Chondrocyte (in vitro differentiated cells): Measurements from ENCODE around the gene PDE4D. TPM values are rescaled to one million over a fixed set of nuclear protein-coding genes. Genes with fewer than 3 reads are reported as not detected.

Experiments used
- DNase-seq: peaks from one replicate; pipeline ENCODE4 v3.0.0; 2021; ENCODE audit warnings: mixed read lengths, low spot score
- H3K27ac Mint-ChIP-seq: one replicate; pipeline ENCODE4 v1.8.0; 2021; ENCODE audit warnings: mild to moderate bottlenecking, moderate library complexity, mixed read lengths; ENCODE audit not compliant: unreplicated experiment
- H3K27me3 Mint-ChIP-seq: 2 replicates; pipeline ENCODE4 v1.8.0; 2021; ENCODE audit warnings: low read depth, mixed read lengths
- H3K36me3 Mint-ChIP-seq: 2 replicates; pipeline ENCODE4 v1.8.0; 2021; ENCODE audit warnings: low read depth, mixed read lengths
- H3K4me1 Mint-ChIP-seq: 2 replicates; pipeline ENCODE4 v1.8.0; 2021; ENCODE audit warnings: low read depth, mild to moderate bottlenecking, mixed read lengths
- H3K4me3 Mint-ChIP-seq: one replicate; pipeline ENCODE4 v1.8.0; 2021; ENCODE audit warnings: mild to moderate bottlenecking, moderate library complexity, mixed read lengths; ENCODE audit not compliant: unreplicated experiment
- H3K9me3 Mint-ChIP-seq: 2 replicates; pipeline ENCODE4 v1.8.0; 2021; ENCODE audit warnings: low read depth, mixed read lengths
- total RNA-seq: library from RNA; stranded (reverse); gene quantifications from 3 replicates; pipeline ENCODE4 v1.2.1, GENCODE V29; 2021
- TF ChIP-seq, protein P1 (sequence below): fragments of 200-600 bp; sonication (generic); IDR thresholded peaks from 2 replicates; pipeline ENCODE4 v1.5.0; 2021; ENCODE audit warnings: antibody characterized with exemption, mild to moderate bottlenecking, moderate library complexity

PDE4D gene
- total RNA-seq, 1 donor from 2014 or later: 21.1 TPM

DNA sequence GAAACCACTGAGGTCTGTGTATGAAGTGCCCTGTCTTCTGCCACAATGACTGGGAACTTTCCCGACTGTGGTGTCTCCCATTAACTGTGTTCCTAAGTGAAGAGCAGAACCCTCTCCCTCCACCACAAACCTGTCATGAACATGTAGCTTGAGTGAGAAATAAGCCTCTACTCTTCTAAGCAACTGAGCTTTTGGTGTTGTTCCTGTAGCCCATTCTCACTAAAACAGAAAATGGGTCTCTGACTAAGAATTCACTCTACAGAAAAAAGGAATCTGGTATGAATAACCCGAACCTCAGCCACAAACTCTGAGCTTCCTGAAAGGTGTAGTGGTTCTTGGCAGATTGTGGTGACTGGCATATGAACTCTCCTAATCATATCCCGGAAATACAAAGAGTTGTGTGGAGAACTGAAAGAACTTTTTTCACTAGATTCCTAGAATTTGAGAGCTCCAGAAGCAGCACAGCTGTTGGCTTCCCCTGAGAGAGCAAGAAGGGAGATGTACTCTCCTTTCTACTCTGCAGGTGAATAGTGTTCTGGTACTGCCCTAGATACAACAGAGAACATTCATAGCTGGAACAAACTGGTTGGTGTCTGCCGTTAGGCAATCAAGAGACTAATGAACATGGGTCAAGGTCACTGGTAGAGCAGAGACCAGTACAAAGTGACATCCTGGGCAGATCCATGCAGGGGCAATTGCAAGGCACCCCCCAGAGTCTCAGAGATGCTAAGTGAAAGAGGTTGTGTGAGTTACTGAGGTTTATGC is 283.8 kb downstream of the PDE4D start:
- no peaks in the 10 kb centered on the region for H3K36me3 Mint-ChIP-seq
- no peak overlapping the region for H3K4me3 Mint-ChIP-seq
- H3K27me3 Mint-ChIP-seq: no peaks in the 10 kb centered on the region
- H3K27ac Mint-ChIP-seq: no peak overlapping the region
- H3K9me3 Mint-ChIP-seq: peaks cover 5% of the 10 kb centered on the region
- DNase-seq: no peak
- TF ChIP-seq, protein P1, sequence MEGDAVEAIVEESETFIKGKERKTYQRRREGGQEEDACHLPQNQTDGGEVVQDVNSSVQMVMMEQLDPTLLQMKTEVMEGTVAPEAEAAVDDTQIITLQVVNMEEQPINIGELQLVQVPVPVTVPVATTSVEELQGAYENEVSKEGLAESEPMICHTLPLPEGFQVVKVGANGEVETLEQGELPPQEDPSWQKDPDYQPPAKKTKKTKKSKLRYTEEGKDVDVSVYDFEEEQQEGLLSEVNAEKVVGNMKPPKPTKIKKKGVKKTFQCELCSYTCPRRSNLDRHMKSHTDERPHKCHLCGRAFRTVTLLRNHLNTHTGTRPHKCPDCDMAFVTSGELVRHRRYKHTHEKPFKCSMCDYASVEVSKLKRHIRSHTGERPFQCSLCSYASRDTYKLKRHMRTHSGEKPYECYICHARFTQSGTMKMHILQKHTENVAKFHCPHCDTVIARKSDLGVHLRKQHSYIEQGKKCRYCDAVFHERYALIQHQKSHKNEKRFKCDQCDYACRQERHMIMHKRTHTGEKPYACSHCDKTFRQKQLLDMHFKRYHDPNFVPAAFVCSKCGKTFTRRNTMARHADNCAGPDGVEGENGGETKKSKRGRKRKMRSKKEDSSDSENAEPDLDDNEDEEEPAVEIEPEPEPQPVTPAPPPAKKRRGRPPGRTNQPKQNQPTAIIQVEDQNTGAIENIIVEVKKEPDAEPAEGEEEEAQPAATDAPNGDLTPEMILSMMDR: no peak
- H3K4me1 Mint-ChIP-seq: peaks cover 25% of the 10 kb centered on the region

DNA sequence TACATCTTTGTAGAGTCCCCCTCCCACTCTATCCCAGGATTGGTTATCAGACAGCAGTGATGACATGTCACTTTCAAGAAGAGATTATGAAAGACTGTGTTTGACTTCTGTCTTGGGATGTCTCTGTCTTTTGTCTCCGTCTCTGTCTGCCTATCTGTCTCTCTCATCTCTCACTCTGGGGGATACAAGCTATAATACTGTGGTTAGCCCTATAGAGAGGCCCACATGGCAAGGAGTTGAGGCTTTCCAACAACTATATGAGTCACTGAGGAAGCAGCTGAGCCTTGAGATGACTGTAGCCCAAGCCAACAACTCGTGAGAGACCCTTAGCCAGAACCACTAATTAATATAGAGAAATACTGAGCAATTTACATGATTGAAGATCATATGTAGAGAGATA is 284.8 kb downstream of the PDE4D start:
- H3K27me3 Mint-ChIP-seq: no peaks in the 10 kb centered on the region
- H3K4me1 Mint-ChIP-seq: peaks cover 25% of the 10 kb centered on the region
- H3K9me3 Mint-ChIP-seq: peaks cover 5% of the 10 kb centered on the region
- no peaks in the 10 kb centered on the region for H3K36me3 Mint-ChIP-seq
- TF ChIP-seq, protein P1: no peak
- no peak for DNase-seq
- no peak overlapping the region for H3K27ac Mint-ChIP-seq
- H3K4me3 Mint-ChIP-seq: no peak overlapping the region

DNA sequence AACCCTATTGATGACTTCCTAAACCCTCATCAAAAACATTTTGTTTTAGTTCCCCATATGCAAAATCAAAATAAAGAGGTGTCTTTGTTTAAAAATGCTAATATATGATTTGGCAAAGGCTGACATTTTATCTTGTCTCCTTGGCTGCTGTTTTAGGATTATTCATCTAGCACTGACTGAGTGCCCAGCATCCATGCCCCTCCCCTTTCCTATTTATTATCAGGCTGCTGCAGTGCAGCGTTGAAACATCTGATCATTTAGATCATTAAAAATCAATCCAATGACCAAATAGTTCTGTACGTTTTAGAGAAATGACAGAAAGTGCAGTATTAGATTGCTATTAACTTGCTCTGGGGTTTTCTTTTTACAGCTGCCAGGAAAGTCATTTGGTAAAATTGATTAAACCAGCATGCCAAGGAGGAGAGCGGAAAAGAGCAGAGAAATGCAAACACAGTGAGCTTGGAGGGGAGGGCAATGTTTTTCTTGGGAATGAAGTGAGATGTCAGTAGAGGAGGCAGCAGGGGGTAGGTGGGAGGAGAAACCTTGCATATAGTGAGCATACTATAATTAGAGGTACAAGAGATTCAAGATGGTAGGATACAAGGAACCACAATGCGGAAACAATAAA is 286.3 kb downstream of the PDE4D start:
- Mint-ChIP-seq H3K4me3 (no peak overlapping the region), H3K4me1 (peaks cover 25% of the 10 kb centered on the region), H3K27ac (peak overlapping the region; percentile 6), H3K36me3 (no peaks in the 10 kb centered on the region), H3K27me3 (no peaks in the 10 kb centered on the region), H3K9me3 (peaks cover 5% of the 10 kb centered on the region)
- TF ChIP-seq, protein P1: no peak
- DNase-seq: no peak

DNA sequence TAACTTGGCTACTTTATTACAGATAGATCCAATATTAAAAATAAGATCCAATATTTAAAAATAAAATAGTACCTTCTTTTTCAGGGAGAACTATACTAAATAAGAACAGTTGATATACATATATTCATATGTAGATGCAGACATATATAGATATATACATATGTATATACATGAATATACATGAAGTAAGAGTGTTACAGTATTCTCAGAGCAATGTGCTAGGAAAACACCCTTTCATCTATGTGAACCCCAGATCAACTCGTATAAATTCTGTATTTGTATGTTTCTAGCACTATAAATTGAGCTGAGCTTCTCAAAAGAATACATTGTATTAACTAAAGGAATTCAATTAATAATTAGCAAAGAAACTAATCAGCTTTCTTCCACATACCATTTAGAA is 287.6 kb downstream of the PDE4D start:
- Mint-ChIP-seq H3K27me3 (no peaks in the 10 kb centered on the region), H3K36me3 (no peaks in the 10 kb centered on the region), H3K27ac (no peak overlapping the region), H3K4me1 (peaks cover 25% of the 10 kb centered on the region), H3K9me3 (peaks cover 9% of the 10 kb centered on the region), H3K4me3 (no peak overlapping the region)
- DNase-seq: no peak
- TF ChIP-seq, protein P1: no peak

DNA sequence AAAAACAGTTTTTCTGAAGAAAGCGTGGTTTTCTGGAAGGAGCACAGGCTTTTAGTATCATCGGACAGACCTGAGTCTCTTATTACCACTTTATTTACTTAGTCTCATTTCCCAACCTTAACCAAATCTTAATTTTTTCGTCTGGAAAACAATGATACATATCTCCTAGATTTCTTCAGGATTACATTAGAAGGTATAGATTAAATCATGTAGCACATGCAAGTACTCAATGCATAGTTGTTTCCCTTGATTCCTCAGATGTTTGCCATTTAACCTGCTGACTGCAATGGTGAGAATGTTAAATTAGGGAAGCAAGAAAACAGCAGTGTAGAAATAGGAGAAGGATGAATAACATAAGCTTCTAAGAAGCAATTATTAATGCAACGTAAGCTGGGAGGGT is 289.4 kb downstream of the PDE4D start:
- TF ChIP-seq, protein P1: no peak
- DNase-seq: no peak
- Mint-ChIP-seq H3K4me1 (peaks cover 25% of the 10 kb centered on the region), H3K27ac (no peak overlapping the region), H3K27me3 (no peaks in the 10 kb centered on the region), H3K9me3 (peaks cover 9% of the 10 kb centered on the region), H3K36me3 (no peaks in the 10 kb centered on the region), H3K4me3 (no peak overlapping the region)
